Right lobe of liver (tissue), 4 donors: Measurements from ENCODE around the gene TMCO2.

Experiments
- CTCF ChIP-seq, 4 donors: fragments of 200-600 bp in 3 of 4; fragments of 450-650 bp in 1 of 4; IDR thresholded peaks; one replicate each; pipeline versions ENCODE4 v1.5.1 to v1.8.0; 2016 to 2022; ENCODE audit warnings: antibody characterized with exemption in 4 of 4, mild to moderate bottlenecking in 2 of 4
- POLR2A ChIP-seq: fragments of 450-650 bp; IDR thresholded peaks from one replicate; pipeline ENCODE4 v1.6.1; 2017; ENCODE audit warnings: antibody characterized with exemption, mild to moderate bottlenecking
- donor health status: DM: no; HTN: no; CAD: no.
- donor health status: DM: no; HTN: no; CAD: no.
- donor health status: DM: no; HTN: yes; CAD: no.

GRCh38 chr1:40270152-40270834 is 22.6 kb downstream of the TMCO2 start:
- TF ChIP-seq CTCF (IDR thresholded peaks at IDR 0.05) (no peak), POLR2A (no peak)
